Measurements from ENCODE around the gene AKAP11. TPM values are rescaled to one million over a fixed set of nuclear protein-coding genes. Genes with fewer than 3 reads are reported as not detected.

The AKAP11 gene
- total and polyA plus RNA-seq, 9 of the 15 experiments (the other 6 are each of a cell fraction or from before 2014, with no cell fraction given) = 2.2 to 31.3 (median 10.9) TPM

- intact Hi-C loops (cut with micrococcal nuclease) = no loop called here
- BruUV-seq (replicated peaks) = no TSS peak
- CTCF ChIA-PET (ENCODE audit: low intra/inter-chr PET ratio) = no interaction called here
- H3K9me3 ChIP-seq (replicated peaks; ENCODE audit: control insufficient read depth, insufficient read depth, low read depth, low read length) = no peaks in the 10 kb centered on the region
- POLR2A ChIA-PET = no interaction called here
- no peak overlapping the region for H3K4me3 ChIP-seq
- H3K79me2 ChIP-seq (ENCODE audit: control insufficient read depth, insufficient read depth, low read length) = no peaks in the 10 kb centered on the region
- H3K4me2 ChIP-seq (ENCODE audit: insufficient read depth, low read length) = no peak overlapping the region
- in situ Hi-C loops (cut with MboI) = no loop called here
- WGBS (ENCODE audit: insufficient coverage, low coverage, missing lambda C conversion rate) = 0% methylated on average over 6 of the region's 6 CpGs
- no peak overlapping the region for H3K27ac ChIP-seq (ENCODE audit: extremely low read depth, low read depth, low read length)
- H3K36me3 ChIP-seq (ENCODE audit: control insufficient read depth, insufficient read depth, low read length) = no peaks in the 10 kb centered on the region
- no peaks in the 10 kb centered on the region for H3K9me1 ChIP-seq (ENCODE audit: control insufficient read depth, insufficient read depth, low read length)
- no peak overlapping the region for H3K9ac ChIP-seq (ENCODE audit: insufficient read depth in 1 of 2, low read depth in 2 of 2, low read length in 2 of 2)
- FAIRE-seq = no peak
- TF ChIP-seq BMI1 (IDR thresholded peaks at IDR 0.05; ENCODE audit: low read length) (no peak), C11orf30 (IDR thresholded peaks at IDR 0.05; ENCODE audit: low read depth) (no peak), ETV1 (tag; conservative IDR thresholded peaks at IDR 0.05; ENCODE audit: low read depth) (no peak), ZNF76 (CRISPR knock-in tag; IDR thresholded peaks at IDR 0.05; ENCODE audit: borderline replicate concordance) (no peak), ZNF274 (IDR thresholded peaks at IDR 0.05; ENCODE audit: borderline replicate concordance, low read depth, low read length) (no peak), RAD51 (IDR thresholded peaks at IDR 0.05; ENCODE audit: borderline replicate concordance, low read depth) (no peak)
- H3K27me3 ChIP-seq (ENCODE audit: control insufficient read depth in 2 of 2, insufficient read depth in 2 of 2, low read length in 2 of 2) = peaks cover 0 to 10% of the 10 kb centered on the region in 2 experiments; a peak in 2 of 5 replicates
- H3K4me1 ChIP-seq (replicated peaks in 1 of 2; ENCODE audit: control insufficient read depth in 2 of 2, insufficient read depth in 2 of 2, low read length in 2 of 2) = no peaks in the 10 kb centered on the region
- peak; percentile 71 for ATAC-seq
- no peak overlapping the region for H2AFZ ChIP-seq (ENCODE audit: low read depth, low read length)
- H4K20me1 ChIP-seq (replicated peaks; ENCODE audit: control insufficient read depth, insufficient read depth, low read length) = no peaks in the 10 kb centered on the region
- DNase-seq (ENCODE audit: extremely low read depth in 1 of 4, low spot score in 3 of 4) = peak in 1 of 4 experiments; percentile 2
These were observed 82.5 kb downstream of the AKAP11 start for GRCh38 chr13:42354241-42355091.

Data from K562 (cell line).